Measurements from ENCODE around the gene ARHGAP24. TPM values are rescaled to one million over a fixed set of nuclear protein-coding genes. Genes with fewer than 3 reads are reported as not detected.

The ARHGAP24 gene
- total and polyA plus RNA-seq, 2 donors (not counting 1 experiment from before 2014, with no cell fraction given), result 48.4 to 141 TPM

DNA sequence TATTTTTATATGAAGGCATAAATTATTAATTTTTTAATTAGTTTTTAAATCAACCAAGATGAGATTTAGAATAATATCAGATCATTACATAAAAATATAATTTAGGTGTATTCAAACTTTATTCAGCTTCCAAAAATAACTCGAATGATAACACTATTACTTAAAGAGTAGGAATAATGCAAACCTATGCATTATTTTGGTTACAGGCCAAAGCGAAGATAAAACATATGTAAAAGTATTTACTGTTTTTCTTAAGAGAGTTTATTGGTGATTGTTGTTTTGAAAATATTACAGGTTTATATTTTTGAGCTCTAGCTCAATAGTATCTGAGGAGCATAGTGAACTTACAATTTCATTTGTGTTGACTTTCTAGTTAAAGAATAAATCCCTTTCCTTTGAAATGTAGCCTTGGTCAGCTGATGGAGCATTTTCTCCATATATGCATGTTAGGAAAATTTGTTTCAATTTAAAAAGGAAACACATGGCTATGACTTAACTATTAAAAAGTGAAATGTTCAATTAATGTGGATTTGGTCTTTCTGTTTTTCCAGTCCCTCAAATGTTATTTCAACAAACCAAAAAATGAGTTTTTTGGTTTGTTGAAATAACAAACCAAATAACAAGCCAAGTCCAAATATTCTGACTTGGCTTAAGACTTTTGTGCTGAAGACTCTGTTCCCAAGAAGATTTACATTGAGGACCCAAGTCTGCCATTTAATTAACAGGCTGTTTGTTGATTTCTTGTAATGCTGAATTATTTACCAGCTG is 346.9 kb downstream of the ARHGAP24 start:
- Histone ChIP-seq H3K4me2 (replicated peaks; ENCODE audit: low read depth, low read length, poor library complexity, severe bottlenecking) (no peak overlapping the region), H3K4me1 (ENCODE audit: control insufficient read depth in 2 of 2, insufficient read depth in 2 of 2, low read length in 2 of 2) (peaks cover 5 to 28% of the 10 kb centered on the region in 2 donors), H3K79me2 (ENCODE audit: control insufficient read depth, insufficient read depth, low read length) (peaks cover 34% of the 10 kb centered on the region), H3K27me3 (replicated peaks in 1 of 4; ENCODE audit: control extremely low read depth in 1 of 4, control insufficient read depth in 3 of 4, insufficient read depth in 4 of 4, low read length in 3 of 4) (no peaks in the 10 kb centered on the region), H3K9ac (ENCODE audit: low read length) (no peak overlapping the region), H3K4me3 (ENCODE audit: control extremely low read depth in 1 of 5, extremely low read depth in 1 of 5, insufficient read depth in 1 of 5, low read depth in 2 of 5, low read length in 4 of 5) (no peak overlapping the region), H3K27ac (ENCODE audit: low read length in 2 of 2) (no peak overlapping the region), H3K36me3 (replicated peaks in 1 of 2; ENCODE audit: control extremely low read depth in 1 of 2, control insufficient read depth in 1 of 2, extremely low read depth in 1 of 2, insufficient read depth in 2 of 2, low read length in 1 of 2) (peaks cover 0 to 5% of the 10 kb centered on the region in 2 experiments), H4K20me1 (ENCODE audit: control insufficient read depth, insufficient read depth, low read length, poor library complexity, severe bottlenecking) (peaks cover 9% of the 10 kb centered on the region), H2AFZ (ENCODE audit: insufficient read depth, low read depth, low read length, poor library complexity, severe bottlenecking) (no peak overlapping the region), H3K9me3 (ENCODE audit: control extremely low read depth in 1 of 3, control insufficient read depth in 2 of 3, insufficient read depth in 1 of 3, low read length in 2 of 3) (peaks cover 0 to 6% (median 3%) of the 10 kb centered on the region in 3 donors)
- TF ChIP-seq EZH2 (IDR thresholded peaks at IDR 0.05; ENCODE audit: borderline replicate concordance, insufficient read depth, low read depth, low read length, poor library complexity, severe bottlenecking), result no peak
- TF ChIP-seq, protein P1, sequence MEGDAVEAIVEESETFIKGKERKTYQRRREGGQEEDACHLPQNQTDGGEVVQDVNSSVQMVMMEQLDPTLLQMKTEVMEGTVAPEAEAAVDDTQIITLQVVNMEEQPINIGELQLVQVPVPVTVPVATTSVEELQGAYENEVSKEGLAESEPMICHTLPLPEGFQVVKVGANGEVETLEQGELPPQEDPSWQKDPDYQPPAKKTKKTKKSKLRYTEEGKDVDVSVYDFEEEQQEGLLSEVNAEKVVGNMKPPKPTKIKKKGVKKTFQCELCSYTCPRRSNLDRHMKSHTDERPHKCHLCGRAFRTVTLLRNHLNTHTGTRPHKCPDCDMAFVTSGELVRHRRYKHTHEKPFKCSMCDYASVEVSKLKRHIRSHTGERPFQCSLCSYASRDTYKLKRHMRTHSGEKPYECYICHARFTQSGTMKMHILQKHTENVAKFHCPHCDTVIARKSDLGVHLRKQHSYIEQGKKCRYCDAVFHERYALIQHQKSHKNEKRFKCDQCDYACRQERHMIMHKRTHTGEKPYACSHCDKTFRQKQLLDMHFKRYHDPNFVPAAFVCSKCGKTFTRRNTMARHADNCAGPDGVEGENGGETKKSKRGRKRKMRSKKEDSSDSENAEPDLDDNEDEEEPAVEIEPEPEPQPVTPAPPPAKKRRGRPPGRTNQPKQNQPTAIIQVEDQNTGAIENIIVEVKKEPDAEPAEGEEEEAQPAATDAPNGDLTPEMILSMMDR (IDR thresholded peaks at IDR 0.05), result no peak
- H3K4me3 Mint-ChIP-seq, result no peak overlapping the region
- CTCF ChIA-PET, result interaction anchor here (1.4 kb wide), 1 partner anchor 25 kb away, joined by 3 read pairs; no protein-coding TSS in a partner anchor
- peaks cover 2% of the 10 kb centered on the region for H3K9me3 Mint-ChIP-seq (ENCODE audit: insufficient read depth)
- DNase-seq (no peak), ATAC-seq (ENCODE audit: low read depth) (no peak)
- no CpG with 5 or more reads among the region's 2 CpGs for WGBS (ENCODE audit: insufficient coverage)
- no peak overlapping the region for H3K27ac Mint-ChIP-seq
- no peaks in the 10 kb centered on the region for H3K27me3 Mint-ChIP-seq
- POLR2A ChIA-PET, result no interaction called here
- peaks cover 43% of the 10 kb centered on the region for H3K4me1 Mint-ChIP-seq
- intact Hi-C loops (cut with micrococcal nuclease), result loop anchor here (10.0 kb wide), 1 partner anchor 143 kb away; no protein-coding TSS in a partner anchor

DNA sequence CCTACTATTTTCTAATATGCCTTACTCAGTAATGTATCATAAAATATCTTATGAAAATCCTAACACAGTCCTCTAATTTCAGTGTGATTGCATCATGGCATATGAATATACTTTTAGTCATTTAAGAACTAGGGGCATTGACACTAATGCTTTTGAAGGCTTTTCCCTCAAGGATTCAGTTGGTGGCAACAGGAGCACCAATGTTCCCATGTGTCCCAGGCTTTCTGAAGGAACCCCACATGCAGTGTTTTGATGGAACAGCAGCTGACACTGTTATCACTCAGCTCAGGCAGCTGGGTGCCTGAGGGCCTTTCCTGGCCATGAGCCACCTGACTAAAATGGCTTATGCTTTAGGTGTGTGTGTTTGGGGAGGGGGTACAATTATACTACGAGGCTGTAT is 348.3 kb downstream of the ARHGAP24 start:
- H2AFZ ChIP-seq (ENCODE audit: insufficient read depth, low read depth, low read length, poor library complexity, severe bottlenecking), result no peak overlapping the region
- no peaks in the 10 kb centered on the region for H3K27me3 ChIP-seq (replicated peaks in 1 of 4; ENCODE audit: control extremely low read depth in 1 of 4, control insufficient read depth in 3 of 4, insufficient read depth in 4 of 4, low read length in 3 of 4)
- WGBS (ENCODE audit: insufficient coverage), result no CpG with 5 or more reads among the region's 1 CpG
- H3K36me3 ChIP-seq (replicated peaks in 1 of 2; ENCODE audit: control extremely low read depth in 1 of 2, control insufficient read depth in 1 of 2, extremely low read depth in 1 of 2, insufficient read depth in 2 of 2, low read length in 1 of 2), result peaks cover 0 to 5% of the 10 kb centered on the region in 2 experiments
- H3K4me3 ChIP-seq (ENCODE audit: control extremely low read depth in 1 of 5, extremely low read depth in 1 of 5, insufficient read depth in 1 of 5, low read depth in 2 of 5, low read length in 4 of 5), result no peak overlapping the region
- no peak for DNase-seq
- Mint-ChIP-seq H3K27ac (no peak overlapping the region), H3K9me3 (ENCODE audit: insufficient read depth) (peaks cover 2% of the 10 kb centered on the region), H3K4me1 (peaks cover 42% of the 10 kb centered on the region), H3K4me3 (no peak overlapping the region), H3K27me3 (no peaks in the 10 kb centered on the region)
- ChIA-PET POLR2A (no interaction called here), CTCF (interaction anchor here (1.4 kb wide), 1 partner anchor 29 kb away, joined by 3 read pairs; no protein-coding TSS in a partner anchor)
- no peak for TF ChIP-seq EZH2 (IDR thresholded peaks at IDR 0.05; ENCODE audit: borderline replicate concordance, insufficient read depth, low read depth, low read length, poor library complexity, severe bottlenecking)
- TF ChIP-seq, protein P1 (IDR thresholded peaks at IDR 0.05), result no peak
- H3K4me2 ChIP-seq (replicated peaks; ENCODE audit: low read depth, low read length, poor library complexity, severe bottlenecking), result no peak overlapping the region
- no peak overlapping the region for H3K9ac ChIP-seq (ENCODE audit: low read length)
- peaks cover 0 to 6% (median 3%) of the 10 kb centered on the region in 3 donors for H3K9me3 ChIP-seq (ENCODE audit: control extremely low read depth in 1 of 3, control insufficient read depth in 2 of 3, insufficient read depth in 1 of 3, low read length in 2 of 3)
- H3K79me2 ChIP-seq (ENCODE audit: control insufficient read depth, insufficient read depth, low read length), result peaks cover 39% of the 10 kb centered on the region
- peaks cover 9% of the 10 kb centered on the region for H4K20me1 ChIP-seq (ENCODE audit: control insufficient read depth, insufficient read depth, low read length, poor library complexity, severe bottlenecking)
- ATAC-seq (ENCODE audit: low read depth), result no peak
- intact Hi-C loops (cut with micrococcal nuclease), result loop anchor here (10.0 kb wide), 1 partner anchor 142 kb away; no protein-coding TSS in a partner anchor
- H3K4me1 ChIP-seq (ENCODE audit: control insufficient read depth in 2 of 2, insufficient read depth in 2 of 2, low read length in 2 of 2), result peaks cover 5 to 28% of the 10 kb centered on the region in 2 donors
- H3K27ac ChIP-seq (ENCODE audit: low read length in 2 of 2), result no peak overlapping the region
